ENCODE data around the gene OR9A4. TPM values are rescaled to one million over a fixed set of nuclear protein-coding genes. Genes with fewer than 3 reads are reported as not detected.

OR9A4 gene
- total and polyA plus RNA-seq, 9 donors, result 0.12 to 0.43 (median 0.31) TPM; not detected in 5

DNA sequence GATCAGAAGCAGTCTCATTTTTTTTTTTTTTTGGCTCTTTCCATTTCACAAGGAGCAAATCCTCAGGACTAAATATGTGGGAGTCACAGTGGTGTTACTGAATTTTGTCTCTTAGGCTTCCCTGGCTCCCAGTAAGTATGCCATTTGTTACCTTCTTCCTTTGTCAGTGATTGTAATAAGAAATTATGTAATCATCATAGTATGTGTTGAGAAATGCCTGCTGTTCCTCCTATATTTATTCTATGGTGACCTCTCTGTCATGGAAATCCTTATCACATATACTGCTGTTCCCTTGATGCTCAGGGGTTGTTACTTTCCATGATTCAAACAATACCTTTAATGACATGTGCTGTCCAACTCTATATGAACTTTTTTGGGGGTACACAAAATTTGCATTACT, 4.8 kb upstream of the OR9A4 start:
- no peak for TF ChIP-seq EP300 (IDR thresholded peaks at IDR 0.05)
- TF ChIP-seq, protein P1, sequence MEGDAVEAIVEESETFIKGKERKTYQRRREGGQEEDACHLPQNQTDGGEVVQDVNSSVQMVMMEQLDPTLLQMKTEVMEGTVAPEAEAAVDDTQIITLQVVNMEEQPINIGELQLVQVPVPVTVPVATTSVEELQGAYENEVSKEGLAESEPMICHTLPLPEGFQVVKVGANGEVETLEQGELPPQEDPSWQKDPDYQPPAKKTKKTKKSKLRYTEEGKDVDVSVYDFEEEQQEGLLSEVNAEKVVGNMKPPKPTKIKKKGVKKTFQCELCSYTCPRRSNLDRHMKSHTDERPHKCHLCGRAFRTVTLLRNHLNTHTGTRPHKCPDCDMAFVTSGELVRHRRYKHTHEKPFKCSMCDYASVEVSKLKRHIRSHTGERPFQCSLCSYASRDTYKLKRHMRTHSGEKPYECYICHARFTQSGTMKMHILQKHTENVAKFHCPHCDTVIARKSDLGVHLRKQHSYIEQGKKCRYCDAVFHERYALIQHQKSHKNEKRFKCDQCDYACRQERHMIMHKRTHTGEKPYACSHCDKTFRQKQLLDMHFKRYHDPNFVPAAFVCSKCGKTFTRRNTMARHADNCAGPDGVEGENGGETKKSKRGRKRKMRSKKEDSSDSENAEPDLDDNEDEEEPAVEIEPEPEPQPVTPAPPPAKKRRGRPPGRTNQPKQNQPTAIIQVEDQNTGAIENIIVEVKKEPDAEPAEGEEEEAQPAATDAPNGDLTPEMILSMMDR (IDR thresholded peaks at IDR 0.05), result no peak
- TF ChIP-seq POLR2A (IDR thresholded peaks at IDR 0.05), result no peak
- Histone ChIP-seq H3K27me3 (no peaks in the 10 kb centered on the region), H3K4me3 (no peak overlapping the region), H3K27ac (no peak overlapping the region), H3K4me1 (ENCODE audit: insufficient read depth) (no peaks in the 10 kb centered on the region), H3K9me3 (no peaks in the 10 kb centered on the region), H3K36me3 (no peaks in the 10 kb centered on the region)
- intact Hi-C loops (cut with DNase I), result no loop called here
- no peak for DNase-seq

DNA sequence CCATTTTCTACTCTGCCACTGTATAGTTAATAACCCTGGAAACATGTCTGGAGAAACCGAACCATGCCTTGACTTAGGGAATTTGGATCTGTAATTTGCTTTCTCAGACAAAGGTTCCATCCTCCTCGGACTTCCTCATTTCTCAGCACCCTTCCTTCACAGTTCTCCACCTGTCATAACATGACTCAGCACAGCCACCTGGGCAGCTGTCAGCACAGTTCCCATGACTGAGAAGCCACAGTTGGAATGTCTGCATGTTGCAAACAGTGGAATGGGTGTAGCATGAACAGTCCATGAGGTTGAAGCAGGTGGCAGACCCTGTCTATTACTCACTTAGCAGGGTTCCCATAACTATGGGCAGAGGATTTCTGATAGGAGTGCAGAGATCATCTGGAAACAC, 634 bp upstream of the OR9A4 start:
- intact Hi-C loops (cut with DNase I), result no loop called here
- Histone ChIP-seq H3K4me1 (ENCODE audit: insufficient read depth) (no peaks in the 10 kb centered on the region), H3K27me3 (no peaks in the 10 kb centered on the region), H3K9me3 (no peaks in the 10 kb centered on the region), H3K4me3 (no peak overlapping the region), H3K27ac (no peak overlapping the region), H3K36me3 (no peaks in the 10 kb centered on the region)
- 76 to 78% (median 76%) methylated on average over 2 of the region's 2 CpGs for WGBS, 3 donors
- TF ChIP-seq, protein P1 (IDR thresholded peaks at IDR 0.05), result no peak
- TF ChIP-seq POLR2A (IDR thresholded peaks at IDR 0.05) (no peak), EP300 (IDR thresholded peaks at IDR 0.05) (no peak)
- DNase-seq, result no peak

DNA sequence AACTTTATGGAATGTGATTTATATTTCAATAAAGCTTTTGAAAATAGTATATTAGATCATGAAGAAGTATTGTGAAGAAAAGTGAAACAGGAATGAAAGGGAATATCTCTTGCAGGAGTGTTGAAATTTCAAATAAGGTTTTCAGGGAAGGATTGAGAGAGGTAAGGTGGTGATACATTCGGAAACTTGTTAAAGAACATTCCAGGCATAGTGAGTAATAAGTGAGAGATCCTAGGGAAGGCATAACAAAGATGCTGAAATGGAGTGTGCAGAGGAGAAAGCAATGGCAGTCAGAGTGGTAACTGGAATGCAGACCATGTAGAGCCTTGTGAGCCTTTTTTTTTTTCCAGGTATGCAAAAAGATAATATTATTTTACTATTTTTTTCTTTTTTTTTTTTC, 4.1 kb downstream of the OR9A4 start:
- TF ChIP-seq EP300 (IDR thresholded peaks at IDR 0.05) (no peak), POLR2A (IDR thresholded peaks at IDR 0.05) (no peak)
- TF ChIP-seq, protein P1 (IDR thresholded peaks at IDR 0.05), result no peak
- Histone ChIP-seq H3K4me1 (ENCODE audit: insufficient read depth) (no peaks in the 10 kb centered on the region), H3K9me3 (no peaks in the 10 kb centered on the region), H3K36me3 (no peaks in the 10 kb centered on the region), H3K27ac (no peak overlapping the region), H3K27me3 (no peaks in the 10 kb centered on the region), H3K4me3 (no peak overlapping the region)
- intact Hi-C loops (cut with DNase I), result no loop called here
- no peak for DNase-seq
- 72 to 84% (median 78%) methylated on average over 1 of the region's 1 CpG for WGBS, 3 donors

DNA sequence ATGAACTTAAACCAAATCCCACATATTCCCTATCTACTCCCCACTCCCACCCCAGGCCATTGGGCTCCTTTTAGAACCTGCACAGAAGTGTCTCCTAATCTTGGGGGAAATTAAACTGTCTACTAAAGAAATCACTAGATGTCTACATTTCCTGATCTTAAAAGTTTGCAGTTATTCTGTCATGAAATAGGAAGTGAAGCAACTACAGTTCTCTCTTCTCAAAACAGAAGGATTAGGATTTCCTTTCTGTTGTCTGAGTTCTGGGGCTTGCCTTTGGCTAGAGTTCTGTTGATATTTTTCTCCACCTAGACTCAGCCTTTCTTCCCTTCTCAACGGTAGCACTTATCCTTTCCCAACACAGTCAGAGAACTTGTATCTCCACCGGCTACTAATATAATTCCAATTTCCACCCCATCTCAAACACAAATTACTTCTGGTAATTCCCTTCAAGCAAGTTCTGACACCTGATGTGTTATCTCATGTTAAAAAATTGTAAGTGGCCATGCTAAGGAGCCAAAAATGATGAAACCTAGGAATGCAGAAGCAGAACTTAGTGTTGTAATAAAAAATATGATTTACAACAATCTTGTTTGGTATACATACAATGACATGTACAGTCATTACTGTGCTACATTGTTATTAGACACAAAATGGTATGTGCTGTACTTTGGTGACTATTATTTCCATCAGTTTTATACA, 12.1 kb downstream of the OR9A4 start:
- no peaks in the 10 kb centered on the region for H3K36me3 ChIP-seq
- no peaks in the 10 kb centered on the region for H3K4me1 ChIP-seq (ENCODE audit: insufficient read depth)
- no peak for DNase-seq
- H3K27me3 ChIP-seq, result no peaks in the 10 kb centered on the region
- TF ChIP-seq EP300 (IDR thresholded peaks at IDR 0.05) (no peak), POLR2A (IDR thresholded peaks at IDR 0.05) (no peak)
- TF ChIP-seq, protein P1 (IDR thresholded peaks at IDR 0.05), result no peak
- WGBS, 3 donors, result 86 to 92% (median 89%) methylated on average over 2 of the region's 2 CpGs
- H3K9me3 ChIP-seq, result no peaks in the 10 kb centered on the region
- H3K4me3 ChIP-seq, result no peak overlapping the region
- intact Hi-C loops (cut with DNase I), result no loop called here
- H3K27ac ChIP-seq, result no peak overlapping the region

Data from ovary (tissue), 9 donors.